HL-60 (cell line): ENCODE measurements around the gene DNAH10.

Experiments
- CTCF ChIP-seq: IDR thresholded peaks from one replicate; pipeline ENCODE4 v1.5.1; 2011; ENCODE audit warnings: low read length, control low read depth, inconsistent platforms; ENCODE audit not compliant: insufficient read depth
- POLR2AphosphoS5 ChIP-seq: IDR thresholded peaks from 2 replicates; pipeline ENCODE4 v1.6.1; 2012; ENCODE audit warnings: low read depth
- REST ChIP-seq: IDR thresholded peaks from 2 replicates; pipeline ENCODE4 v1.6.1; 2012; ENCODE audit warnings: low read depth; ENCODE audit not compliant: insufficient replicate concordance

GRCh38 chr12:123807002-123807401 is 44.9 kb downstream of the DNAH10 start:
- TF ChIP-seq REST (no peak), POLR2AphosphoS5 (no peak), CTCF (no peak)
